GM19025 (cell line): ENCODE results near the gene CNIH1.
A peak's percentile ranks its signal among the peaks of the same experiment; 100 is the strongest.
"Not testable (repeated sequence)": the region's sequence is repeated elsewhere in the genome, so short reads cannot be mapped to it uniquely, and the experiment has no call there.

Experiments used
- ATAC-seq: cut with Tn5 transposase; IDR thresholded peaks from one replicate; pipeline ENCODE4 v1.9.1; 2021; ENCODE audit warnings: mild to moderate bottlenecking, low read depth, moderate library complexity; ENCODE audit not compliant: unreplicated experiment

Gene CNIH1

DNA sequence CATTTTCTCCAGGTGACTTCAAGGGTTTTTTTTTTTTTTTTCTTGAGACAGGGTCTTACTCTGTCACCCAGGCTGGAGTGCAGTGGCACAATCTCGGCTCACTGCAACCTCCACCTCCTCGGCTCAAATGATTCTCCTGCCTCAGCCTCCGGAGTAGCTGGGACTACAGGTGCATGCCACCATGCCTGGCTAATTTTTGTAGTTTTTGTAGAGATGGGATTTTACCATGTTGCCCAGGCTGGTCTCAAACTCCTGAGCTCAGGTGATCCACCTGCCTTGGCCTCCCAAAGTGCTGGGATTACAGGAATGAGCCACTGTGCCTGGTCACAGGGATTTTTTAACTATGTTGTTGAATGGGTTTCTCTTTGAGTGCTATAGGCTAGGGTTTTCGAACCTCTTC is 3.2 kb downstream of the CNIH1 start:
- ATAC-seq: not testable (repeated sequence)

DNA sequence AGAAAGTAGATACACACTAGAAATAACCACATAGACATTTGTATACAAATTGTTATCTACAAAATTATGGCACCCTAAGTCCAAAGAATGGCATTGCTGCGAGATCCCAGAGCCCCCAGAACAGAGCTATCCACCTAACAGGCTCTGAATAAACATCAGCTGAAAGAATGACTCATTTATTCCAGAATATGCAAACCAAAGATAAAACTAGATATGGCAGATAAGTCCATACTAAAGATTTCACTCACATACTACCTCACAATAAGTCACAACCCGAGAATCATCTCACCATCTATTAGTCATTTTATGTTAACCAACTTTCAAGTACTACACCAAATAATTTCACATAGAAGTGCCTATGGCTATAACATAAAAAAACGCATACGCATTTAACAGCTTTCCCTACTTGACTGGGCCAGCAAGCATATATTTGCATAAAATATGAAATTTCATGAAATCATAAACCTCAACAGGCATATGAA is 5.6 kb downstream of the CNIH1 start:
- ATAC-seq: no peak

DNA sequence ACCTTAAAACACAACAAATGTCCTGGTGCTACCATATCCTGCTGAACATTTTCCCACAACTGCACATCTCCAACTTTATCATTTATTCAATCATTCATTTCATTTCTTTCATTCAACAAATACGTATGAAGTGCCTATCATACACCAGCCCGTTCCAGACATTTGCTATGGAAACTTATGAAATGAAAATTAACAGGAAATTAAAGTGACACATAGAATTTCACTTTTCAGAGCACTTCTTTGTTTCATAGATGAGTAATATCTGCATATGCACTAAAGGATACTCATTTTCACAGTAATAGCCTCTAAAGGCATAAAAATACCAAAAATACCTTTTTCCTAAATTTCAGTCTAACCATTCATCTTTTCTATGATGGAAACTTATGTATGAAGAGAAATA is 12.6 kb downstream of the CNIH1 start:
- no peak for ATAC-seq

DNA sequence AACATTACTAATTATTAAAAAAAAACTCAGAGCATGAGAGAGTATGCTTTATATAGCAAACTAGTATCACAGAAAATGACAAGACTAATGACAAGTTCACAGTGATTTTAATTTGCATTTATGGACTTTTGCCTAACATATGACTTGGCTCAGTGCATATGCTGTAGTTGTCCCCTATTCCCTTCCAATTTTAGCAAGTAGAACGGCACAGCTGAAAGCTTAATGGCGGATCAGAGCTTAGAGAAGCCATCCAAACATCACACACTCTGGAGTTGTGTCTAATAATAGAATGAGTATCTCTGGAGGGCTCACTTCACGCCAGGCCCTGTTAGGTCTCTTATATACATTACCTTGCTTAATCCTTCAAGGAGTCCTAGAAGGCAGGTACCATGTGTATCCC is 13.3 kb downstream of the CNIH1 start:
- ATAC-seq: no peak

DNA sequence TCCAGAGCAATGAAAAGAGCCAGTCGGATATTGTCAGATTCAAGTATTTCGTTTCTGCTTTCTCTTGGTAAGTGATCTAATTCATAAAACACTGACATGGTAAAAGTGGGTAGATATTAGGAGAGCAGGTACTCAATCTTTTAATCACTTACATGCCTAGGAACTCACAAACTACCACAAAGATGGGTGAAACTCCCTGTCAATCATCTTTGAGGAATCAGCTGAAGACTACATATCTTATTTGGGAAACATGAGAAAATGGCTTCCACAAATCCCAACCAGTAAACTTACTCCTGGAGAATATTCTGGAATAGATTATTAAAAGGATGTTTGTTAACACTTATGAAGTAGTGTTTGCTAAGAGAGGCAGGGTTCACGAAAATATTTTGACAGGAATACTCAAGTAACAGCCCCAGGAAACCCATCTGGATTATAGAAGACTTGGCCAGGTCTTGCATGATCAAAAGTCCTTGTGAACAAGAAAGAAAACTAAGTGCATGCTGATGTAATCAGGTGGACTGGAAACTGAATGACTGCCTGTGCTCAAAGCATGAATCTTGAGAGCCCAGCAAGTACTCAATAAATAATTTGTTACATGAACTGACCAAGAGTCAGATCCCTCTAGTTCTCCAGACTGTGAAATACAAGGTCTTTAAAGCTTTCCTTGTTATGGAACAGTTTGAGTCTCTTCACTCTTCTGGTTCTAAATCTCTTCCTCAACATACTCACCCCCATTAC is 15.5 kb downstream of the CNIH1 start:
- no peak for ATAC-seq

DNA sequence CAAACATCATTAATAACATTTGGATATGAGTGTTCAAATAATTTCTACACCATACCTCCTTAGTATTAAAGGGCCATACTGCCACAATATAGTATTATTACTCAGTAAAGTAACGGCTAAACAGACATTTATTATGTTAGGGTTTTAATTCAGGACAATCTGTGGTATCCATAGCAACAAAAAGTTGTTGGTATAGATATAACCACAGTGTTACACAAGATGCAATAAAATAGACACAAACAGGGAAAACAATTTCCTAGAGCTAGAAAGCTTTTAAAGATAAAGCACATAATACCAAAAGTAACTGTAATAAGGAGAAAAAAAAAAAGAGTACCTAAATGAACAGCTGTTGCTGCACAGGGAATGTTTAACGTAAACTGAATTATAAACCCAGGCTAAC is 16.1 kb downstream of the CNIH1 start:
- no peak for ATAC-seq

DNA sequence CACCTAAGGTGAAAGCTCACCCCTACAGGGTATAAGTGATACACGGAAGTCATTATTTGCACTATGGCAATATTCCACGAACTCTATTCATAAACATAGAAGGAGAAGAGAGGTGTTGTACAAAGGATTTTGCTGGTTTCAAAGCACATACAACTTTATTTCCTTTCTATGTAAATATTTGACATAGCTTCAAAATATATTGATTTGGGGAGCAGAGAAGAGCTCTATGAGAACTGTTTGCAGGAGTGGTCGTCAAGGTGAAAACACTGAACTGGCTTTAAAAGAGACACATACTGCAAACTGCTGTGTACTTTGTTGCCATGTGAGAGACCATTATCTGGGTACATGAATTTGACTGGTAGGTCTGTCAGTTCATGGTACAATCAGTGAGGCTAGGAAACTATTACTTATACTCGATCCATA is 16.7 kb downstream of the CNIH1 start:
- no peak for ATAC-seq

DNA sequence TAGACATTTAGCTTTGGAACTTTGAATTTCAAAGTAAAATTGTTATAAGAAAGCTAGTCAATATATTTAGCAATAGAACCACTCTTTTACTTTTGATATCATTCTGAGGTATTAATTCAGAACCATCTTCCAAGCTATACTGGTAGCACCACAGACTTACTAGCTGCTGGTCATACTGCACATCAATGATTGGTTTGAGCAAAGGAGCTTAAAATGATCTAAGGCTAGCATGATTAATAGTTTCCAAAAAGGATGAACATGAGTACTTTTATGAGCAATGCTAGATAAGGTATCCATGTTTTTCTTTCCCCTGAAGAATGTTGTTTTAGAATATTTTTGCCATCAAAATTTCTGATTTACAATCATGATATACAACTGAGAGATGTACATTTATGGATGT is 17.2 kb downstream of the CNIH1 start:
- ATAC-seq: no peak

DNA sequence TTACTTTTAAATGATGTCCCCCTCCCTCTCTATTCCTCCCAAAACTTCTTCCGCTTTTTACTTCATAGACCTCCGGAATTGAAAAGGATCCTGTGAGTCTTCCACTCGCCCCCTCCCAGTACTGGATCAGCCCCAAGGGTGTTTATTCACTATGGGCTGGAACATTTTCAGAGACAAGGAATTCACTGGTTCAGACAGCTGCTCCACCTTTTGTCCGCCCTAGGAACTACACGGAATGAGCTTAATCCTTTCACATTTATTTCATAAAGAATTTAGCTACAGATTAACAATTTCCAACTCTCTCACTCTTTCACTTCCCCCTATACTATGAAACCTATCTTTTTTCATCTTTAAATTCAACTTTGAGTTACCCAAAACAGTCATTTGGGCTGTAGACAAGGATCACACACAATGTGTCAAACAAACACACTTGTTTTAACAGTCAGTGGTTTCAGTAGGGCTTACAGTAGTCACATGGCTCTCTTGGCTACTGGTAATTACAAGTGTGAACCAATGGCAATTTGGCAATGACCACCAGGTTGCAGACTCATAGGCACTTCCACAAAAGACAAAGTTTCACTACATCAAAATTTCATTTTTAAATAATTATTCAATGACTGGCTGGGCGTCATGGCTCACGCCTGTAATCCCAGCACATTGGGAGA is 20.6 kb downstream of the CNIH1 start:
- no peak for ATAC-seq

DNA sequence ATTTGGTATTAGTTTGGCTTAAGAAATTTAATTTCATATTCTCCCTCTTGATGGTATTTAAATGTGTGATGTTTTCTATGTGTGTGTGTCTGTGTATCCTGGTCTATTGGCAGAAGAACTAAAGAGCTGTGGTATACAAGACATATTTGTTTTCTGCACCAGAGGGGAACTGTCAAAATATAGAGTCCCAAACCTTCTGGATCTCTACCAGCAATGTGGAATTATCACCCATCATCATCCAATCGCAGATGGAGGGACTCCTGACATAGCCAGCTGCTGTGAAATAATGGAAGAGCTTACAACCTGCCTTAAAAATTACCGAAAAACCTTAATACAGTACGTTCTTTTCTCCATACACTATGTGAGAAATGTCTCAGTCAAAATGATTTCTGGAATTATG is 29.8 kb downstream of the CNIH1 start:
- no peak for ATAC-seq

DNA sequence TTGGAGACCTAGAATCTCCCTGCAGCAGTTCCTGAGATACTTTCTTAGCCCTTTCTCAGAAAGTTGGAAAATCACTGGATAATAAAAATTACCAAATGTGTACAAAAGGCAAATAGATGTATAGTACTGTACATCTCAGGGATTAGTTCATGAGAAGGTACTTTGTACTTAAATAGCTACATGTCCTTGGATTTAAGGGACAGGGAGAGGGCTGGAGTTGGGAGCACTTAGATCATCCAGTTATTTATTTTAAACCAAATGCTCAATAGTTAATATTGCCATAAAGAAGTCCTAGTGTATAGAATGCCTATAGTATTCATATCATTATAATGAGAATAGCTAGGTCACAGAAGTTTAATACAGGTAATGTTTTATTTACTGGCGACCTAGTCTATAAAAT is 31.0 kb downstream of the CNIH1 start:
- no peak for ATAC-seq

DNA sequence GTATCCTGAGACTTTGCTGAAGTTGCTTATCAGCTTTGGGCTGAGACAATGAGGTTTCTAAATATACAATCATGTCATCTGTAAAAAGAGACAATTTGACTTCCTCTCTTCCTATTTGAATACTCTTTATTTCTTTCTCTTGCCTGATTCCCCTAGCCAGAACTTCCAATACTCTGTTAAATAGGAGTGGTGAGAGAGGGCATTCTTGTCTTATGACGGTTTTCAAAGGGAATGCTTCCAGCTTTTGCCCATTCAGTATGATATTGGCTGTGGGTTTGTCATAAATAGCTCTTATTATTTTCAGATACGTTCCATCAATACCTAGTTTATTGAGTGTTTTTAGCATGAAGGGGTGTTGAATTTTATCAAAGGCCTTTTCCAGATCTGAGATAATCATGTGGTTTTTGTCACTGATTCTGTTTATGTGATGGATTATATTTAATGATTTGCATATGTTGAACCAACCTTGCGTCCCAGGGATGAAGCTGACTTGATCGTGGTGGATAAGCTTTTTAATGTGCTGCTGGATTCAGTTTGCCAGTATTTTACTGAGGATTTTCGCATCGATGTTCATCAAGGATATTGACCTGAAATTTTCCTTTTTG is 37.7 kb downstream of the CNIH1 start:
- not testable (repeated sequence) for ATAC-seq

DNA sequence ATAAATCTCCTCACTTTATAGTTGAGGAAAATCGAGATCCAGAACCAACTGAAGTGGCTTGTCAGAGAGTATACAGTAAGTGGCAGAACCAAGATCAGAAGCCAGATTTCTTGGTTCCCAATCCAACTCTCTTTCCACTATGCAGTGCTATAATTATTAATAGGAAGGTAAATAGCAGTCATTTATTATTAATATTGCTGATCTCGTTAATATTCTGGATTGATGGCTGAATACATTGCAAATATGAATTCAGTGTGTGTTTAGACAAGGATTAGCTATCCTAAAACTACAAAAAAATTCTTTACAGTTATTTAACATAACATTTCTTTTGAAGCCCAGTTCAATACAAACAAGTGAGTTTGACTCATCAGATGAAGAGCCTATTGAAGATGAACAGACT is 41.6 kb downstream of the CNIH1 start:
- ATAC-seq: no peak

DNA sequence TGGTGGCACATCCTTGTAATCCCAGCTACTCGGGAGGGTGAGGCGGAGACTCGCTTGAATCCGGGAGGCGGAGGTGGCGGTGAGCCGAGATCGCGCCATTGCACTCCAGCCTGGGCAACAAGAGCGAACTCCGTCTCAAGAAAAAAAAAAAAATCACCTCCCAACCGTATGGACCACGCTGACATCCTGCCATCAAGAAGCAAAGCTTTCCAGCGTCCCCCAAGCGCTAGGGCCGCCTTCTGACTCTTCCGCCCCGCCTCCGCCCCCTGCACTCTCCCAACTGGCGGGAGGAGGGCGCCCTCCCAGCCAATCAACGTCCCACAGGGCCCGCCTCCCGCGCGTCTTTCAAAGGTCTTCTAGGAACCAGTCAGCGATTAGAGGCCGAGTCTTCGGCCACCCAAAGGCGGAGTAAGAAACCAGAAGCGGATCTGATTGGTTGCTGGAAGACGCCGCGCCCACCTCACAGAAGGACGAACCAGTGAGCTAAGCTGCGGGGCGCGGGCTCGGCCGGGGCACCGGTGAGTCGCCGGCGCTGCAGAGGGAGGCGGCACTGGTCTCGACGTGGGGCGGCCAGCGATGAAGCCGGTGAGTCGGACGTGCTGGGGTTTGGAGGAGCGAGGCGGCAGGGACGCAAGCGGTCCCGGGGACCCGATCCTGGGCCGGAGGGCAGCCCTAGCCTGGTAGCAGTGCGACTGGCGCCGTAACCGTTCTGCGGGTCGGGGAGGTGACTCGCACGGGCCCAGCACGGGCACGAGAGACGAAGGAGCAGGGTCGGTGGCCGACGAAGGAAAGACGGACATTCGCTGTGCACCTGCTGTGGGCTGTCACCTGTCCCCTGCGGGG is 44.5 kb downstream of the CNIH1 start, which contains the start of gene CDKN3:
TSS of gene CDKN3 (plus strand) at position 515 of the 843 bp plus-strand sequence. CDS start at position 577, 62 bp downstream.
- peak; percentile 98 for ATAC-seq

DNA sequence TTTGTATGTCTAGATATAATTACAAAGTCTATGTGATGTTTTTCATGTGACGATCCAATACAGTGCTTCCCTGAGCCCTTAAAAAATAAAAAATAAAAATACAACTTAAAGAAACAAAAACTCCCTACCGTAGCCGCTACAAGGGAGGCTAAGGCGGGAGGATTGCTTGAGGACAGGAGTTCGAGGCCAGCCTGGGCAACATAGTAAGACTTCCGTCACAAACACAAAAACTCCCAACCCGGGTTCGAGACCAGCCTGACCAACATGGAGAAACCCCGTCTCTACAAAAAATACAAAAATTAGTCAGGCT is 45.0 kb downstream of the CNIH1 start:
- no peak for ATAC-seq

DNA sequence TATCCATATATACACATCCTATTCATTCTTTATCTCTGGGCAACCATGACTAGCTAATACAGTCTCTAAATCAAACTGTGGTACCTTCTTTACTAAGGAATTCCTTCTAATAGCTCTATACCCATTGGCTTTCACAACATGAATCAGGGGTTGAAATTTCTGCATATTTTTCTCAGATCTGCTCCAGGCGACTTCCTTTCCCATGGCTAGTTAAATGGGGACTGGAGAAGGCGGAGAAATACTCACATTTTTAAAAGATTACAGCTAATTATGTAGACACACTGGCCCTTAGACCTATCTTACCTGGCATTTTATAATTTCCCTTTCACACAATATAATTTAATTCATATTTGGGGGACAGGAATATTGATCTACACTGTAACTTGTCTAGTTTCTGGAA is 45.5 kb downstream of the CNIH1 start:
- ATAC-seq: no peak

DNA sequence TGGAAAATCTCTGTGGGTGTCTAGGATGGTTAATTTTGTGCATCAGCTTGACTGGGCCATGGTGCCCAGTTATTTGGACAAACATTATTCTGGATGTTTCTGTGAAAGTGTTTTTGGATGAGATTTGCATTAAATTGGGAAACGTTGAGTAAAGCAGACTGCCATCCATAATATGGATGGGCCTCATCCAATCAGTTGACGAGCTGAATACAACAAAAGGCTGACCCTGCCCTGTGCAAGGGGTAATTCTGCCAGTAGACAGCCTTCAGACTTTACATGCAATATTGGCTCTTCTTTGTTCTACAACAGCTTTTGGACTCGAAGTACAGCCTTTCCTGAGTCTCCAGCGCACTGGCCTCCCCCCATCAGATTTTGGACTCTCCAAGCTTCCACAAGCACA is 45.9 kb downstream of the CNIH1 start:
- no peak for ATAC-seq

DNA sequence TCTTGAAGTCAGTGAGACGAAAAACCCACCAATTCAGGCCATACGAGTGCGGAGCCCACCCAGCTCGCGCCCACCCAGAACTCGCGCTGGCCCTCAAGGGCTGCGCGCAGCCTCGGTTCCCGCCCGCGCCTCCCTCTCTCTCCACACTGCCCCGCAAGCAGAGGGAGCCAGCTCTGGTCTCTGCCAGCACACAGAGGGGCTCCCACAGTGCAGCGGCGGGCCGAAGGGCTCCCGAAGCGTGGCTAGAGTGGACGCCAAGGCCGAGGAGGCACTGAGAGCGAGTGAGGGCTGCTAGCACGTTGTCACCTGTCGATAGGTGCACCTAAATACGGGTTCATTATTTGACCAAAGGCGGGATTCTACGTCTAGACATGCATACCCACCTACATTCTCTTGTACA is 46.6 kb downstream of the CNIH1 start:
- no peak for ATAC-seq

DNA sequence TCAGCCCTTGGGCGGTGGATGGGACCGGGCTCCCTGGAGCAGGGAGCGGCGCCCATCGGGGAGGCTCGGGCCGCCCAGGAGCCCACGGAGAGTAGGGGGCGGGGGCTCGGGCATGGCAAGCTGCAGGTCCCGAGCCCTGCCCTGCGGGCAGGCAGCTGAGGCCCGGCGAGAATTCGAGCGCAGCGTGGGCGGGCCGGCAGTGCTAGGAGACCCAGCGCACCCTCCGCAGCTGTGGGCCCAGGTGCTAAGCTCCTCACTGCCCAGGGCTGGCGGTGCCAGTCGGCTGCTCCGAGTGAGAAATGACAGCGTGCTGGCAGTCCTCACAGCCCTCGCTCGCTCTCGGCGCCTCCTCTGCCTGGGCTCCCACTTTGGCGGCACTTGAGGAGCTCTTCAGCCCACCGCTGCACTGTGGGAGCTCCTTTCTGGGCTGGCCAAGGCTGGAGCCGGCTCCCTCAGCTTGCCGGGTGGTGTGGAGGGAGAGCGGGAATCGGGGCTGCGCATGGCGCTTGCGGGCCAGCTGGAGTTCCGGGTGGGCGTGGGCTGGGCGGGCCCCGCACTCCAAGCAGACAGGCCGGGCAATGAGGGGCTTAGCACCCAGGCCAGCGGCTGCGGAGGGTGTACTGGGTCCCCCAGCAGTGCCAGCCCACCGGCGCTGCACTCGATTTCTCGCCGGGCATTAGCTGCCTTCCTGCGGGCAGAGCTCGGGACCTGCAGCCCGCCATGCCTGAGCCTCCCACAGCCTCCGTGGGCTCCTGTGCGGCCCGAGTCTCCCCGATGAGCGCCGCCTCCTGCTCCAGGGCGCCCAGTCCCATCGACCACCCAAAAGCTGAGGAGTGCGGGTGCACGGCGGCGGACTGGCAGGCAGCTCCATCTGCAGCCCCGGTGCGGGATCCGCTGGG is 47.9 kb downstream of the CNIH1 start:
- ATAC-seq: not testable (repeated sequence)
